ENCODE measurements around the gene MNDA. TPM values are rescaled to one million over a fixed set of nuclear protein-coding genes. Genes with fewer than 3 reads are reported as not detected.

MNDA gene
- total RNA-seq, 1 experiment from 2014 or later: not detected

GRCh38 chr1:158812336-158812735, 18.8 kb upstream of the MNDA start:
- H3K9me3 ChIP-seq (ENCODE audit: low read depth, low read length, poor library complexity, severe bottlenecking): no peaks in the 10 kb centered on the region
- no peak overlapping the region for H3K4me3 ChIP-seq (ENCODE audit: low read depth, low read length, poor library complexity, severe bottlenecking)
- H3K27me3 ChIP-seq (replicated peaks; ENCODE audit: insufficient read depth, low read depth, low read length, poor library complexity): peaks cover 5% of the 10 kb centered on the region
- no peaks in the 10 kb centered on the region for H3K36me3 ChIP-seq (ENCODE audit: insufficient read depth, low read length, poor library complexity, severe bottlenecking)
- DNase-seq (ENCODE audit: low spot score): no peak
- H3K4me1 ChIP-seq (ENCODE audit: insufficient read depth, low read length, poor library complexity, severe bottlenecking): no peaks in the 10 kb centered on the region
- CTCF ChIA-PET: no interaction called here
- intact Hi-C loops (cut with micrococcal nuclease; ENCODE audit: unreplicated experiment): no loop called here
- POLR2A ChIA-PET (ENCODE audit: low non-redundant PET): no interaction called here
- TF ChIP-seq EZH2 (IDR thresholded peaks at IDR 0.05; ENCODE audit: borderline replicate concordance, low read depth, low read length, poor library complexity, severe bottlenecking) (no peak), CTCF (conservative IDR thresholded peaks at IDR 0.05; ENCODE audit: low read depth, low read length) (no peak)
- BruUV-seq (replicated peaks): no TSS peak
- H3K27ac ChIP-seq (ENCODE audit: low read depth, low read length, poor library complexity, severe bottlenecking): no peak overlapping the region

DNA sequence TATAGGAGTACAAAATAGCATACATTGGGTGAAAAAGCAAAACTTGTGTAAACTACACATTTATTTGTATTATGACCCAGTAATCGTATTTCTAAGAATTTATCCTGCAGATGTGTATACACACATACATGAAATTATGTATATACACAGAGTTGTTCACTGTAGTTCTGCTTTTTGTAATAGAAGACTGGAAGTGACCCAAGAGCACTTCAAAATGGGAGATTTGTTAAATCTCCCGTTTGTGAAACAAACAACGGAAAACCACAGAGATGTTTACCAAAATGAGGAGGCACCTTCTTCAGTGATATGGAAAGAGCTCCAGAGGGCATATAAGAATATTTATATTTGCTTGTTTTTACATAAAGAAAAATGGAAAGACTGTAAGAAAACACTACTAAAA, 18.0 kb upstream of the MNDA start:
- intact Hi-C loops (cut with micrococcal nuclease; ENCODE audit: unreplicated experiment): no loop called here
- no peaks in the 10 kb centered on the region for H3K4me1 ChIP-seq (ENCODE audit: insufficient read depth, low read length, poor library complexity, severe bottlenecking)
- CTCF ChIA-PET: no interaction called here

GRCh38 chr1:158814970-158815369, 16.2 kb upstream of the MNDA start:
- TF ChIP-seq EZH2 (IDR thresholded peaks at IDR 0.05; ENCODE audit: borderline replicate concordance, low read depth, low read length, poor library complexity, severe bottlenecking) (no peak), CTCF (conservative IDR thresholded peaks at IDR 0.05; ENCODE audit: low read depth, low read length) (no peak)
- H3K9me3 ChIP-seq (ENCODE audit: low read depth, low read length, poor library complexity, severe bottlenecking): no peaks in the 10 kb centered on the region
- peaks cover 5% of the 10 kb centered on the region for H3K27me3 ChIP-seq (replicated peaks; ENCODE audit: insufficient read depth, low read depth, low read length, poor library complexity)
- BruUV-seq (replicated peaks): no TSS peak
- intact Hi-C loops (cut with micrococcal nuclease; ENCODE audit: unreplicated experiment): no loop called here
- CTCF ChIA-PET: no interaction called here
- POLR2A ChIA-PET (ENCODE audit: low non-redundant PET): no interaction called here
- no peak overlapping the region for H3K4me3 ChIP-seq (ENCODE audit: low read depth, low read length, poor library complexity, severe bottlenecking)
- H3K36me3 ChIP-seq (ENCODE audit: insufficient read depth, low read length, poor library complexity, severe bottlenecking): no peaks in the 10 kb centered on the region
- H3K4me1 ChIP-seq (ENCODE audit: insufficient read depth, low read length, poor library complexity, severe bottlenecking): no peaks in the 10 kb centered on the region
- H3K27ac ChIP-seq (ENCODE audit: low read depth, low read length, poor library complexity, severe bottlenecking): no peak overlapping the region
- DNase-seq (ENCODE audit: low spot score): no peak

More for the DNA sequence above, 18.0 kb upstream of the MNDA start:
- no TSS peak for BruUV-seq (replicated peaks)
- no peak overlapping the region for H3K4me3 ChIP-seq (ENCODE audit: low read depth, low read length, poor library complexity, severe bottlenecking)
- POLR2A ChIA-PET (ENCODE audit: low non-redundant PET): no interaction called here
- H3K36me3 ChIP-seq (ENCODE audit: insufficient read depth, low read length, poor library complexity, severe bottlenecking): no peaks in the 10 kb centered on the region
- TF ChIP-seq CTCF (conservative IDR thresholded peaks at IDR 0.05; ENCODE audit: low read depth, low read length) (no peak), EZH2 (IDR thresholded peaks at IDR 0.05; ENCODE audit: borderline replicate concordance, low read depth, low read length, poor library complexity, severe bottlenecking) (no peak)
- no peak for DNase-seq (ENCODE audit: low spot score)
- H3K9me3 ChIP-seq (ENCODE audit: low read depth, low read length, poor library complexity, severe bottlenecking): no peaks in the 10 kb centered on the region
- H3K27me3 ChIP-seq (replicated peaks; ENCODE audit: insufficient read depth, low read depth, low read length, poor library complexity): peaks cover 5% of the 10 kb centered on the region
- H3K27ac ChIP-seq (ENCODE audit: low read depth, low read length, poor library complexity, severe bottlenecking): no peak overlapping the region

Measured in A673 (cell line).